Activated CD4-positive, alpha-beta T cell treated with anti-CD3 and anti-CD28 coated beads, Interleukin-2, Interleukin-4, amounts not matched to agents 100 ng/mL and 50 ng/mL, durations not matched to agents 16 hours and 8 hours (primary cell): Measurements from ENCODE around the gene SEL1L2.

Experiments
- DNase-seq: peaks from one replicate; pipeline ENCODE4 v3.0.0-alpha.2; 2020; ENCODE audit warnings: low spot score

SEL1L2 gene

DNA sequence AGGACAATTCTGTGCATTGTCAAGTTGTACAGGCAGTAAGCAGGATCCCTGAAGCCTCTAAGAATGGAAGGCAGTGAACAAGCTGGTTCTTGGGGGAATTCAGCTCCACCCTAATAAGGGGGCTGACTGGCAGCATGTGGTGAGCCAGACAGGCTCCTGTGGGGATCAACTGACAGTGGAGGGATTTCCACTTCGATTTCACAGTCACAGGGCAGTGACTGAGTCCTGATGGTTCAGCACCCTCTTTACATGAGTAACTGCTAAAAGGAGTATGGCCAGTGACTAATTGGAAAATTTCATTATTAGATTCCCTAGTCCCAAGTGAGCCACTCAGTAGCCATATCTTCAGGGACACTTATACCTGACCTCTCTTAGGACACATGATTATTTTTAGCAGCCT is 127.2 kb downstream of the SEL1L2 start:
- DNase-seq = no peak

DNA sequence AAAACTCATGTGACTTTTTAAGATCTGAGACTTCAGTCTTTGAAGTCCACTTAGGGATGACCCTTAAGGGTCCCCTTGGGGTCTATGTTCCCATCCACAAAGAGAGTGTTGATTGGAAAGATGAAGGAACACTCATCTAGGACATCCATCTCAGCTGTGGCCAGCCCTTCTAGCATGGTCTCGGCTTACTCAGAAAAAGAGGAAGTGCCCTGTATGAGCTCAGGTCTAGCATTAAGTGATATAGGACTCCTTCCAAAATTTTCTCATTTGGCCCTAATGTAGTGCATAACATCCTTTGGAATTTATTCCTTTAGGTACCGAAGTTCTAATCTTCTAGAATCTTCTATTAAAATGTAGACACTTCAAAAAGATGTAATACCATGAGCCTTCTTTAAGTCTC is 128.2 kb downstream of the SEL1L2 start:
- no peak for DNase-seq

DNA sequence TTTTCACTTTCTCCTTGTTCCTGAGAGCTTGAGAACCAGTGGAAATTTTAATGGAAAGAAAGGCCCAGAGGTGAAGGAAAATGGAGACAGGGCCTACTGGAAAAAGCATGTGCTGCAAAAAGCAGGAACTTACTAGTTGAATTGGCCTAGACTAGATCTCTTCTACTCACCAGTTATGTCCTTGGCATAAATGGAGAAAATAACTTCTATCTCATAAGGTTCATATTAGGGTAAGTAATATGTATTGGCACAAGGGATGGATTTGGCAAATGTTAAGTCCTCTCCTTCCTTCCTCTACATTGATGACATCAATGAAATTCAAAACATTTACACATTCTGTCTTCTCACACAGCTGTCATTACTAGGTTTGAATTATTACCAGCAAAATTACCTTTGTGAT is 131.5 kb downstream of the SEL1L2 start:
- no peak for DNase-seq

DNA sequence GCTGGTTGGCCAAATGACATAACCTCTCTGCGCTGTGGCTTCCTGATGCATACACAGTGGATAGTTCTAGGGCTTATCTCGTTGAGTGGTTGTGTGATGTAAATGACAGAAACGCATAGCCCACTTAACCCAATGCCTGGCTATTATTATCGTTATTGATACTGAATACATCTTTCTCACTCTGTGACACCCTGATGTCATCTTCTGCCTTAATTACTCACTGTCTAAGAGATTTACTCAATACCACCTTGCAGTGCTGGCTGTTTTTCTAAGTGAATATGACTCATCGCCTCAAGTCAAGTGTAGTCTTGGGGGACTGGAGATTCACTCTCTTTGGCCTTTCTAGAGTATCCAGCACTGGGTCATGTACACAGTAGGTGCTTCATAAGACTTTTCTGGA is 132.0 kb downstream of the SEL1L2 start:
- DNase-seq = no peak

DNA sequence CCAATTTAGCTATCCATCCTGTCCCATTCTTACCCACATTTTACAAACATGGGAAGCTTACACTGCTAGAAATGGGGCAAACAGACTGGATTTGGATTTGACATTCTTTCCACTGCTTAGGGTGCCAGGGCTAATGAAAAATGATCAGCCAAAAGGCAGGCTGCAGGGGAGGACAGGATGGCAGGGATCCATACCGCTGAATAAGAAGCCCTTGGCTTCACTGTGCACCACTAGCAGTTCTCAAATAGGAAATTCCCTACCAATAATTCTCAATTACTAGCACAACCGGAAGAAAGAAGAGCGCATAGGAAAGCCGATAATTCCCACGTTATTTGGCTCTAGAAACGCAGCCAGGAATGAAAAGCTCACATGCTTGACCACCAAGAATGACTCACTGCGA is 132.5 kb downstream of the SEL1L2 start:
- DNase-seq = no peak

DNA sequence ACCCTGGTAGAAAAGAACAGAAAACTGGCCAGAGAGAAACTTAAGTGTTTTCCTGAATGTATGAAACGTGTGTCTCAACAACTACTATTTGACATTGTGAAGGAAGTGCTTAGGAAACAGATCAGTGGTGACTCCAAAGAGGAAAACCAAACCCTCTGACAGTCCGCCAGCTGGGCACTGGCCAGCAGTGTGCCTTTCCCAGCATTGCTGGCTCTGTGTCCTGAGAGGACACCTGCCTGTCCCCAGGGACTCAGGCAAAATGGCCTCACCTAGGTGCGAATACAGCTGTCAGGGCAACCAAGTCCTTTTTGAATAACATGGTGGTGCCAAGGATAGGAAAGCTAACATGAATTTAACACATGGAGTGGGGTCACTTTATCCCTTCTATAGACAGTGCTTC is 133.1 kb downstream of the SEL1L2 start:
- no peak for DNase-seq

DNA sequence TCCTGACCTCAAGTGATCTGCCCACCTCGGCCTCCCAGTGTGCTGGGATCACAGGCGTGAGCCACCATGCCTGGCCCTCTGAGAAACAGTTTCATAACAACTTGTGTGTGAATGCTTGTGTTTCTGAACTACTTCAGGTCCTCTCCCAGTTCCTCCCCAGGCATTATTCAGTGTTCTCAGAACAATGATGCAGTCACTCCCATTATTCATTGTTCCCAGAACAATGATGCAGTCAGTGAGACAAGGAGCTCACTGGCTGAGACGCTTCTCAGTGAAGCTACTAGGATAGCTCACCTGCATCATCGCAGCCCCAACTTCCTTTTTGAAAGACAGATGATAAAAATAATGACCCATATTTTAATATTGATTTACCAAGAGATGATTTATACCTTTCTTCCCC is 134.1 kb downstream of the SEL1L2 start:
- DNase-seq = no peak

DNA sequence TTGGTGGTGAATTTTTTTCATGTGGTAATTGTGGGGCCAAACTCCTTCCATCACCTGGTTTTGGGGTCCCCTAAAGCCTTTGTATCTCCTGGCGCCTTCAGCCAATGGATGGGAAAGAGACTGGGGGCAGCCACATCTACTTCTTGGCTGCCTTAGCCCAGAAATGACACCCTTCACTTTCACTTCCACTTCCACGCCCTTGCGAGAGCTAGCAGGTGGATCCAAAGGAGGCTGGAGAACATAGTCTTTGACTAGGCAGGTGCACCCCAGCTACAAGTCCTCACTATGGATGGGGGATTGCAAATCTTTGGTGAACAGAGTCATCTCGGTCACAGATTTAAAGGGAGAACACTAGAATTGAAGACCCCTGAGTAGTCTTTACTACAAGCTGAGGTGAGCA is 134.8 kb downstream of the SEL1L2 start:
- no peak for DNase-seq

DNA sequence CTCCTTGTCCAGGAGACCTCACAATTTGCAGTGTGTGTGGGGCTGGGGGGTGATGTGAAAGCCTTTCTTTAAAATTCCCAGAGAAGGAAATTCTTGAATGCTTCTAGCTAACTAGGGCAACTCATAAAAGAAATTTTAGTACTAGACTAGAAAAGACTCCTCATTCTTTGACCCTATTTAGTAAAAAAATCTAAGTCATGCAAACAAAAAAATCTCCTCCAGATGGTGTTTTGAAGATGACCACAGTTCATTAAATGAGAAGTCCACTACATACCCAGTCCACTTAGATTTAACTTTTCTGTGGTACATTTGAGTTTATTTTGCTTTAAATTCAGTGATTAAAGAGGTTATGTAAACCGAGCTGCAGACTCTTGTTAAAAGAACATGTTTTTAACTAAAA is 138.1 kb downstream of the SEL1L2 start:
- no peak for DNase-seq

DNA sequence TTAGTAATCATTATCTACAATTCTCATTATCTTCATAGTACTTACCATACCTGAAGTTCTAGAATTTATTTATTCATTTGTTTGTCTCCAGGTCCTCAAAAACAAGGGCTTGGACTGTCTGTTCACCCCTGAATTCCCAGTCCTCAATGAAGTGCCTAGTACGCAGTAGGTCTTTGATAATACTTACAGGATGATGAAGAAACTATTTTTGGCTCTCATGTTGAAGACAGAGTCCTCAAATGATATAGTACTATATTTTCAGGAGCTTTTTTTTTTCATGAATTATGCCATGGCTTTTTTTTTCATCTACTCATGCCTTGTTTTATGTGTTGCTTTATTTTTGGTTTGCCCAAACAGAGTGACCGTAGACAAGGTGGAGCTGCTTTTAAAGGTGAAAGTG is 139.1 kb downstream of the SEL1L2 start:
- DNase-seq = no peak

DNA sequence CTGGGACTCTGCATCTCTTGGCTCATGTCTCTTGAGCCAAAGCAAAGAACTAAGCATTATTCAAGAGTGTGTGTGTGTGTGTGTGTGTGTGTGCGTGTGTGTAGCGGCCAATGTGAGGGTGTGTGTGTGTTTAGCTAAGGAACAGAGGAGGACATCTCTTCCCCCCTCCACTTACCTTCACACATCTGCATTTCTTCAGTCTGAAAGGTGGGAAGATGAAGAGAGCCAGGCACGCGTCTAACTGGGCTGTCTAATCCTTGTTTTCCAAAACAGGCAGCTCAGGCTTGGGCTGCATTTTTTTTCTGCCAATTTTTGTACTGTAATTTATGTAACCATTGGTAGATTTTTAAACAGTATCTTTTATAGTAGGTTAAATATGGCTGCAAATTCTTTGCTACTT is 146.1 kb downstream of the SEL1L2 start:
- no peak for DNase-seq

DNA sequence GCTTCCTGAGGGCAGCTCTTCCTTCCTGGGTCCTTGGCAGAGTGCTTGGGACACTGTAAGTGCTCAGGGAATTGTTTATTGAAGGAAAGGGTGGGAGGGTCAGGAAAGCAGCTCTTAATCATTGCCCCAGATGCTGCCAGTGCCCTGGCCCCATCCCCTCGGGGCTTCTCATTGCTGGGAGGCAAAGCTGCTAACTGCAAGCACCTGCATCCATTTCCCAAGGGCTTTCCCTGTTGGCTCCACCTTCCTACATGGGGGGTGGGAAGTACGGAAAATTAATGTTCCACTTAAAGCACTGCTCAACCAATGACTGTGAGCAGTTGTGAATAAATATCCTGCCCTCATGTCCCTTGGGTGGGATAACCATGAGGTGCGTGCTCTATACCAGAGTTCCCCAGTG is 149.2 kb downstream of the SEL1L2 start:
- DNase-seq = no peak

DNA sequence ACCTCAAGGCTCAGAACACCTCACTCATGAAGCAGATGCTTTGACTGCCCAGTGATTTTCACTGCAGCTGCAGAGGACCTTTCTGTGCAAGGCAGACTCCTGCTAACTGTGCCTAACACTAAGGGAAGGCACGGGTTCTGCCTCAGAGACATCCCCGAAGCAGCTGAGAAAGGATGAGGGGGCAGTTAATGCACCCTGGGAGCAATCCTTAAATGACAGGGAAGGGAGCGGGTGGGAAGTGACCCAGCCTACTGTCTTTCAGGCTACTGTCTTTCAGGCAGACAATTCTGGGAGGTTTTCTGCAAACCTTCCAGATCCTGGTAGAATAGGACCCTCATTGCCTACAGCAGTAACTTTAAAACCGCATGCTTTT is 150.3 kb downstream of the SEL1L2 start:
- DNase-seq = no peak

DNA sequence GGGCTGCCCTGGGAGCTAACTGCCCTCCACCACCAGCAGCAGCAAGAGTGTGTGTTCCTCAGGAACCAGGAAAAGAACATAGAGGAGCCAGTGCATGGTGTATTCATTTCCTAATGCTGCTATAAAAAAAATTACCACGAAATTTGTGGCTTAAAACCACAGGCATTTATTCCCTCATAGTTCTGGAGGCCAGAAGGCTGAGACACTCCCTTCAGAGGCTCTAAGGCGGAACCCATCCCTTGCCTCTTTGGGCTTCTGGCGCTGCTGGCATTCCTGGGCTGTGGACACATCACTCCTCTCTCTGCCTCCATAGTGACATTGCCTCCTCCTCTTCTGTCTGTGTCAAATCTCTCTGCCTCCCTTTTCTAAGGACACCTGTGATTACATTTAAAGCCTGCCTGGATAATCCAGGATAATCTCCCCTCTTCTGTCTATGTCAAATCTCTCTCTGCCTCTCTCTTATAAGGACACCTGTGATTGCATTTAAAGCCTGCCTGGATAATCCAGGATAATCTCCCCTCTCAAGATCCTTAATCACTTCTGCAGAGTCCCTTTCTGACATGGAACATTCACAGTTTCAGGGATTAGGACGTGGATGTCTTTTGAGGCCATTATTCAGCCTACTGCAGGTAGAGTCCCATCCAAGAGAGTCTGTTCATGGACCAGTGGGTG is 150.9 kb downstream of the SEL1L2 start:
- DNase-seq = no peak

DNA sequence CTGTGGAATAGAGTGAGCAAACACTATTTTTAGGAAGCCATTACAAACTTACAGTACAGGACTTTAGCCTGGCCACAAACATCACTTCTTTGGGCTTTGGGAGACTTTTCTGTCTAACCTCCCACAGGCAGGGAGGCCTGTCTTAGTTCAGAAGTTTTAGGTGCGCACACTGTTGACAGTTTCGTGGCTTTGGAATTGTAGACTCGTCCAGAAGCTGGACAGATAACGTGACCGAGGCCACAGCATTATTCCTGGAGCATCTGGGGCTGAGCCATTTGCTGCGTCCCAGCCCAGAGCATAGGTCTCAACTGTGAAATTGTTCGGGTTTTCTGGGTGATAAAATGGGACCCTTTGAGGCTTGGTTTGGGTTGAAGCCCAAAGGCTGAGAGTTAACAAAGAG is 151.8 kb downstream of the SEL1L2 start:
- no peak for DNase-seq

DNA sequence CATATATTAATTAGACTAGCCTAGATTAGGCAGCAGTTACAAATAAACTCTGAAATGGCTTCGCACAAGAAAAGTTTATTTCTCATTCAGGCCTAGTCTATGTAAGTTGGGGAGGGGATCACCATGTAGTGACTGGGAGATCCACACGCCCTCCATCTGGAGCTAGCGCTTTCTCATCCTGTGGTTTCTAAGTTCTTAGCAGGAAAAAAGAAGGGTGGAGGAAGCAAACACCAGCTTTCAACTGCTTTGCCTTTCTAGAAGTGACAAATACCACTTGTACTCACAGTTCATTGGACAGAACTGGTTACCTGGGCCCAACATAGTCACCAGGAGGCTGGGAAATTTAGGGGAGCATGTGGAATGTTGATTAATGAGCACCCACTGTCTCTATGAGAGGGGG is 158.9 kb downstream of the SEL1L2 start:
- no peak for DNase-seq

DNA sequence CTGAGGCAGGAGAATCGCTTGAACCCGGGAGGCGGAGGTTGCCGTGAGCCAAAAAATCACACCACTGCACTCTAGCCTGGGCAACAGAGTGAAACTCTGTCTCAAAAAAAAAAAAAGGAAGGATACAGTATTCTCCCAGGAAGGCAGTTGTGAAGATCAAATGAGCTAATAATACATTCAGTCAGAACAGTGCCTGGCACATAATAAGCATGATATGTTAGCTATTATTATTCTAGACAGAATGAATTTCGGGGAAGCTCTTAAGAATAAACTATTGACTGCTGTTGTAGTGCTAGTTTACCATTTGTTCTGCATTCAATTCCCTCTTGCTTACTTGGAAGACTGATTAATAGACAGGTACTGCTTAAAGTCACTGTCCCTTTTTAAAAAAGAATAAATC is 164.9 kb downstream of the SEL1L2 start:
- no peak for DNase-seq

DNA sequence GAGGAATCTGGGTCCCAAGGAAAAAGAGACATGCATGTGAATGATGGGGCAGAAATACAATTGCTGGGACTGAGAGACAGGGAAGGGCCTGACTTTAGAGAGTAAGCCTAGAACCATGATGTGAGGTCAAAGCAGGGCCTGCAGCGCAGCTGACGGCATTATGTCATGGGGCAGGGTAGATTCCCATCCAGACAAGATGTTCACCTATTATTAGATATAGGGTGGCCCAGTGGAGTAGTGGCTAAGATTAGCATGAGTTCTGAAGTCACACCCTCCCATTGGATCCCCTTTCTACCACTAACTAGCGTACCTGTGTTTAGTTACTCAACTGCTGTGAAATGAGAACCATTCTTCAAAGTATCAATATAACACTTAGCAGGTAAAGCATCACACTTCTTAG is 166.0 kb downstream of the SEL1L2 start:
- DNase-seq = no peak

DNA sequence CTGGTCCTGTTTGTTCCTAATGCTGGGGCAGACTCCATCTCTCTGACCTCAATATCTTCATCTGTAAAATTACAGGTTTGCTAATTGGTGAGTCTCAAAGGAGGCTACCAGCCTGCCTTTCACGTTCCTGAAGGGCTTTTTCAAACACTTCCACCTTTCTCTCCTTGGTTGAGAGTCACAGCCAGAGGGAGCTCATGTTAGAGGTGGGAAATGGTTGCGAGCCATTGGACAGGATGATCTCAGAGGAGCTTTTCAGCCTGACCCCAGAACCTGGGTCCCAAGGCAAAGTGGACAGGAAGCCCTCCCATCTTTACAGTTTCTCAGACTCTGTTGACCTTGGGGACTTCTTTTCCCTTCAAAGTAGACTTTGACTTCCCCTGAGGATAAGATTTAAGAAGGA is 168.0 kb downstream of the SEL1L2 start:
- DNase-seq = no peak

DNA sequence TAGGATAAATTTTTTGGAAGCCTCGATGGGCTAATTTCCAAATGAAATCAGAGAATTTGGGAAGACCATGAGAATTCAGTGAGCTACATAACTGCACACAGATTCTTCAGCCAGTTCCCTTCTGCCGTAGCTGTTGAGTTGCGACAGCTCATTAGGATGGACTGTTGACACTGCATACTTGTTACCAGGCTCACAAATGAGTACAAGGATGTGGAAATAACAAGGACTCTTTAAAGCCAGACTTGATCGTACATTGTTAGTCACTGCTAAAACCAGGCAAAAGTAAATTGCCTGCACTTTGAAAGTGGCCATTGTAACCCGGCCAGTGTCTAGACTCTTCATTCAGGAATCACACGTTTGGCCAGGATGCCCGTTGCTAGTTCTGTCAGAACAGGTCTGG is 168.5 kb downstream of the SEL1L2 start:
- no peak for DNase-seq

DNA sequence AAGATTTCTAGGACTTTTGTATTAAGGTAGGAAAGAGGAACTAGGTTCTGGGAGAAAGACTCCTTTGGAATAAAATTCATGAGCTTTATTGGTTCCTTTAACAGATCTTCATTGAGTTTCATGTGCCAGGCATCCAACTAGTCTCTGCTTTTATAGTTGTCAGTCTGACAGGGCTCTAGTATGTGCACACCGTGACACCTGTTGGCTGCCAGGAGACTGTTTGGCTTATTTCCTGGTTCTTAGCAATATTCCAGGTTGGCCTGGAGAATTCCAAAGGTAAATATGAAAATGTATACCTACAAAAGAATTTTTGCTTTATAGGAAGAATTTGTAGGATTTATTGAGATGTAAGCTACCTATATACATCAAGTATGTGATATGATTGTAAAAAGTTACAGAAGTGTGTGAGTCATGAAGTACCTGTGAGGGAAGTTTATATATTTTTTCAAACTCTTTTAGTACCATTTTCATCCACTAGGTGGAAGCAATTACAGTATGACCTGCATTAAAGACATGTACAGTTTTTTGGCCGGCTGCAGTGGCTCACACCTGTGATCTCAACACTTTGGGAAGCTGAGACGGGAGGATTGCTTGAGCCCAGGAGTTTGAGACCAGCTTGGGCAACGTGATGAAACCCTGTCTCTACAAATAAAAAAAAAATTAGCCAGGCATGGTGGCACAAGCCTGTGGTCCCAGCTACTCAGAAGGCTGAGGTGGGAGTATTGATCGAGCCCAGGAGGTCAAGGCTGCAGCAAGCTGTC is 170.3 kb downstream of the SEL1L2 start:
- DNase-seq = peak; percentile 52

DNA sequence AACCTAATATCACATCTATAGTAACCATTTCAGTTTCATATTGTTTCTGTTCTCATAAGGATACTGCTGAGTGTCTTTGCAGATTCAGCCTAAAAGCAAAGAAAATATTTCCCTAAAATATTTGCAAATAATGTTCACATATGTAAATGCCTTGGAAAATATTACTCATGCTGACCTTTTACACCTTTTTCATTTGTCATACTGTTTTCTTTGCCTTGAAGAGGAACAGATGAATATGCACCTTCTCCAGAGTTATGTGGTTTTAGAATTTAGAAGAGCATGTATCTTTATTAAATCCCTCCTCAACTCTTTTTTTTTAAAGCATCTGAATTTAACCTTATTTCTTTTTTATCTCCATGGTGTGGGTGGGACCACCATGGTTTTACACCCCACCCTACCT is 173.1 kb downstream of the SEL1L2 start:
- DNase-seq = no peak

DNA sequence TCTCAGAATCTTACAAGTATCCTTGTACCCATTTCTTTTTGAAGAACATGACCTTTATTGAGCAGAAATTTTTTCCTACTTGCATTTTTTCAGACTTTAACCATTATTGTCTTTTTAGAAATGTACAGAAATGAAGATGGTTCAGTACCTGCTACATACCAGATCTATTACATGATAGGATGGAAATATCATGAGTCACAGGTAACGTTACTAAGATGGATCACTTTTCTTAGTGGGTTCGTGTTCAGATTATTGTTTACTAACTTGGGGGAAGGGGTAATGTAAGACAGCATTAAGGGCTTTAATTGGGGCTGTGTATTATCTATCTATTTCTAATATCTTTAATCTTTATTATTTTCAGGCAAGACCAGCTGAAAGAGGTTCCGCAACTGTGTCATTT is 173.7 kb downstream of the SEL1L2 start:
- no peak for DNase-seq

DNA sequence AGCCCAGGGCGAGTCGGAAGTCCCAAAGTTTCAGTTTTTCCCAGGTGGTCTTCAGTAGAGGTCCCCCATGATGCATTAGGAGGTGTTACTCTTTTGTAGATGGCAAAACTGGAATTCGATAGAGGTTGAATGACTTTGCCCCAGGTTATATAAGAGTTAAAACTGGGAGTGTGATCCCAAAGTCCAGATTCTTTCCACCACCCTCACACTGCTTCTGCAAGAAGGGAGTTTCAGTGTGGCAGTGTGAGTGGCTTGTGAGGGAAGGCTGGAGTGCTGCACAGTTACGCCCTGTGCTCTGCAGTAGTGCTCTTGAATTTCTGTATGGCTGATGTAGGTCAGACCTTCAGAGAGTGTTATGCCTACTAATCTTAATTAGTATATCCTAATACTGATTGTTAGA is 175.7 kb downstream of the SEL1L2 start:
- DNase-seq = no peak
